ENCODE data around the gene METTL2B. TPM values are rescaled to one million over a fixed set of nuclear protein-coding genes. Genes with fewer than 3 reads are reported as not detected.
"Not testable (repeated sequence)": the region's sequence is repeated elsewhere in the genome, so short reads cannot be mapped to it uniquely, and the experiment has no call there.

METTL2B gene, protein sequence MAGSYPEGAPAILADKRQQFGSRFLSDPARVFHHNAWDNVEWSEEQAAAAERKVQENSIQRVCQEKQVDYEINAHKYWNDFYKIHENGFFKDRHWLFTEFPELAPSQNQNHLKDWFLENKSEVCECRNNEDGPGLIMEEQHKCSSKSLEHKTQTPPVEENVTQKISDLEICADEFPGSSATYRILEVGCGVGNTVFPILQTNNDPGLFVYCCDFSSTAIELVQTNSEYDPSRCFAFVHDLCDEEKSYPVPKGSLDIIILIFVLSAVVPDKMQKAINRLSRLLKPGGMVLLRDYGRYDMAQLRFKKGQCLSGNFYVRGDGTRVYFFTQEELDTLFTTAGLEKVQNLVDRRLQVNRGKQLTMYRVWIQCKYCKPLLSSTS
- 10 to 100 TPM; 26.7 to 27.8 TPM for total RNA-seq

DNA sequence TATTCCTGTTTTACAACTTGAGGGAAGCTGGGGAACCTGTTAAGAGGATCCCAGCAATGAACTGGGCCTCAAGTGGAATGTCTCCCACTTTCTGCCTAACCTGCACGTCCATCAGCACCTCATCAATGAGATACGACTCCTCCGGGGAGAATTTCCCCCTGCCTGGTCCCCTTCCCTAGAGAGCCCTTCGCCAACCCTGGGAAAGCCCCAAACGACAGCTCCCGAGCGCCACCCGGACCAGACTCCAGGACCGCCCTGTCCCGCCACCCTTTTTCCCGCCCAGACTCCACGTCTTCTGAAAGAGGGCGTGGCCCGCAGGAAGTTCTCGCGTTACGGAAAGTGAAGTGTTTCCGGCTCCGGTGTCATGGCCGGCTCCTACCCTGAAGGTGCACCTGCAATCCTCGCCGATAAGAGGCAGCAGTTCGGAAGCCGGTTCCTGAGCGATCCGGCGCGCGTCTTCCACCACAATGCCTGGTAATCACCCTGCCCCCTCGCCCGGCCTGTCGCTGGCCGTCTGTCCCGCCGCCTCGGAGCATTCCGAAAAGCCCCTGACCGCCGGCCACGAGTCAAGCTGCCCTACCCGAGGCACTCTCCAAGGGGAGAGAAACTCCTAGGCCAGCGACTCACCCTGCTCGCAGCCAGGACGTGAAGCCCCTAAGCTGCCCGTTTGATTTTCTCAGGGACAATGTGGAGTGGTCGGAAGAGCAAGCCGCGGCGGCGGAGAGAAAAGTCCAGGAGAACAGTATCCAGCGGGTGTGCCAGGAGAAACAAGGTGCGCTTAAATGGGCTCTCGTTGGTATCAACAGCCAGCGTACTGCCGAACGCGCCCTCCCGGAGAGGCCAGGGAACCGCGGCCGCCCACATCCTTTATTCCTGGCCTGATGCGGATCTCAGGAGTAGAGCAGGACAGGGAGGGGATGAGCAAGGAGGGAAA is at the start of gene METTL2B:
METTL2B (plus strand) TSS at position 347 of the 934 bp plus-strand sequence; CDS start at position 365, 18 bp downstream.
- H3K27me3 Mint-ChIP-seq, POLR2A ChIA-PET, H3K9me3 Mint-ChIP-seq, H3K36me3 Mint-ChIP-seq: not testable (repeated sequence)
- Mint-ChIP-seq H3K27ac (peak within 1 kb of the TSS; percentile 92), H3K4me3 (peak within 1 kb of the TSS; percentile 92), H3K4me1 (peaks cover 15% of the 10 kb centered on the region)
- peak; percentile 93 for ATAC-seq (ENCODE audit: low read depth)
- peak; percentile 86 for DNase-seq

DNA sequence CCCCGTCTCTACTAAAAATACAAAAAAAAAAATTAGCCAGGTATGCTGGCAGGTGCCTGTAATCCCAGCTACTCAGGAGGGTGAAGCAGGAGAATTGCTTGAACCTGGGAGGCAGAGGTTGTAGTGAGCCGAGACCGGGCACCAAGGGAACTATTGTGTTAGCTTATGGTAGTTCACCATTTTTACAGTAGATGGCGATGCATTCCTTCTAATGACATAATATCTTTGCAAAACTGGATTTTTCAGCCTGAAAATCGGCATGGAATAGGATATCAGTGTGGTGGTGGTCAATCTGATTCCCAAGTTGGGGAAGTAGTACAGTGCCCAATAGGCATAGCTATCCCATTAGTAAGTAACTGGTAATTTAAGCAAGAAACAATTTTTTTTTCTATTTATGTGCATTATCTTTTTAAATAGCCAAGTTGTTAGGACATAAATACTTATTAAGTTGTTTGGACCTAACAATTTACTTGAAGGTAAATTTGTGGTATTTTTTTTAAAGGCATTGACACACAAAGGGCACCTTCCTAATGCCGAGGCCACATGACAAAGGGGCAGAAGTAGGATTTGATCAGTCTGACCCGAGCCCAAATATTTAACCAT is 49.2 kb upstream of the METTL2B start:
- peak; percentile 50 for ATAC-seq (ENCODE audit: low read depth)
- peaks cover 10% of the 10 kb centered on the region for H3K4me1 Mint-ChIP-seq
- H3K27me3 Mint-ChIP-seq, result peaks cover 7% of the 10 kb centered on the region
- H3K36me3 Mint-ChIP-seq, result no peaks in the 10 kb centered on the region
- no peaks in the 10 kb centered on the region for H3K9me3 Mint-ChIP-seq
- POLR2A ChIA-PET, result interaction anchor here (1.0 to 1.9 kb wide), 3 partner anchors 28 to 34 kb away, joined by 5 to 6 read pairs (median 5); partner anchors contain the start of gene HILPDA
- no peak overlapping the region for H3K4me3 Mint-ChIP-seq
- H3K27ac Mint-ChIP-seq, result no peak overlapping the region
- DNase-seq, result no peak

DNA sequence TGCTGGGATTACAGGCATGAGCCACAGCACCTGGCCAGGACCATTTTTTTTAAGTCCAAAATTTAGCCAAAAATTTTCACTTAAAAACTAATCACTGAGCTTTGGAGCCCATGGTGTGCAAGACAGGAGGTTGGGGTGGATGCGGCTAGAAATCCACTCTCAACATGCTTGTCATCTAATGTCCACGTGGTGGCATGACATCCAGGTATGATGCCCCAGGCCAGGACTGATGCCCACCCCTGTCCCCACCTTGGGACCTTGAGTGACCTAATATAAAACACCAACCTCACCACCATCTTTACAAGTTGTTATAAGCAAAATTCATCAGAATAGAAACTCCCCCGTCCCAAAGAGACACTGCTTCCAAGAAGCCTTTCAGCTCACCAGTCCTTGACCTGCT is 46.3 kb upstream of the METTL2B start:
- POLR2A ChIA-PET, result interaction anchor here (0.8 kb wide), 1 partner anchor 30 kb away, joined by 3 read pairs; no protein-coding TSS in a partner anchor
- ATAC-seq (ENCODE audit: low read depth) (no peak), DNase-seq (no peak)
- no peak overlapping the region for H3K27ac Mint-ChIP-seq
- H3K4me3 Mint-ChIP-seq, result no peak overlapping the region
- H3K9me3 Mint-ChIP-seq, result no peaks in the 10 kb centered on the region
- peaks cover 12% of the 10 kb centered on the region for H3K4me1 Mint-ChIP-seq
- H3K36me3 Mint-ChIP-seq, result no peaks in the 10 kb centered on the region
- peaks cover 12% of the 10 kb centered on the region for H3K27me3 Mint-ChIP-seq

DNA sequence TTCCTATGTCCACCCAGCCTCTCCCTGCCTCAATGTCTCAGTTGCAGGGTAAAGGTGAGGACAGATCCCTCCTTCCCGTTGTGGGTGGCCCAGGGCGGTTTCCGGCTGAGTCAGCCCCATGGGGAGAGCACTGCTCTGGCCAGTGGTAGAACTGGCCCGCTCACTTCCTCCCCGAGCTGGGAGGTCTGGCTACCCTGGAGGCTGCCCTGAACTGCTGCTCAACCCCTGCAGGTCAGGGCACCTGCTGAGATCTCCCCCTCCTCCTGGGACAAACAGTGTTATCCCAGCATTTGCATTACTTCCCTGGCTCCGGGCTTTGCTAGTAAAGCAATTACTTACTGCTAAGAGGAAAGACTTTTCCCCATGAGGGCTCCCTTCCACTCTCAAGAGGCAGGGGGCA is 45.3 kb upstream of the METTL2B start:
- Mint-ChIP-seq H3K4me1 (peaks cover 12% of the 10 kb centered on the region), H3K4me3 (no peak overlapping the region), H3K9me3 (no peaks in the 10 kb centered on the region), H3K27me3 (peaks cover 18% of the 10 kb centered on the region), H3K27ac (no peak overlapping the region), H3K36me3 (no peaks in the 10 kb centered on the region)
- POLR2A ChIA-PET, result no interaction called here
- no peak for ATAC-seq (ENCODE audit: low read depth)
- DNase-seq, result no peak

DNA sequence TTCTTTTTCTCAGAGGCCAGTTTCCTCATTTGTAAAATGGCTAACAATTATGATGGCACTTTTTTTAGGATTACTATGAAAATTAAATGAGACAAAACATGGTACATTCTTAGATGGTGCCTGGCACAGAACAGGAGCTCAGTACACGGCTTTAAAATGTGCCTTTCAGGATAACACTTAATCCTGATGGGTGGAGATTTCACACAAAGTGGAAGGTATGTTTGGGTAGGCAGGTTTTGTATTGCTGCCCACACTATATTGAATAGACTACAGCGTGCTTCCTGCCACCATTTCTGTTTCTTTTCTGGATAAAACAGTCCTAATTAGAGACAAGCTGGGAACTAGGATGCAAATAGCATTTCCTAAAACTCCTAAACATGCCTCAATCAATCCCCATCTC is 44.8 kb upstream of the METTL2B start:
- ATAC-seq (ENCODE audit: low read depth), result no peak
- Mint-ChIP-seq H3K4me1 (peaks cover 12% of the 10 kb centered on the region), H3K27me3 (peaks cover 23% of the 10 kb centered on the region), H3K27ac (no peak overlapping the region), H3K9me3 (no peaks in the 10 kb centered on the region), H3K36me3 (no peaks in the 10 kb centered on the region), H3K4me3 (no peak overlapping the region)
- POLR2A ChIA-PET, result interaction anchor here (0.6 kb wide), 1 partner anchor 13 kb away, joined by 3 read pairs; no protein-coding TSS in a partner anchor
- no peak for DNase-seq

DNA sequence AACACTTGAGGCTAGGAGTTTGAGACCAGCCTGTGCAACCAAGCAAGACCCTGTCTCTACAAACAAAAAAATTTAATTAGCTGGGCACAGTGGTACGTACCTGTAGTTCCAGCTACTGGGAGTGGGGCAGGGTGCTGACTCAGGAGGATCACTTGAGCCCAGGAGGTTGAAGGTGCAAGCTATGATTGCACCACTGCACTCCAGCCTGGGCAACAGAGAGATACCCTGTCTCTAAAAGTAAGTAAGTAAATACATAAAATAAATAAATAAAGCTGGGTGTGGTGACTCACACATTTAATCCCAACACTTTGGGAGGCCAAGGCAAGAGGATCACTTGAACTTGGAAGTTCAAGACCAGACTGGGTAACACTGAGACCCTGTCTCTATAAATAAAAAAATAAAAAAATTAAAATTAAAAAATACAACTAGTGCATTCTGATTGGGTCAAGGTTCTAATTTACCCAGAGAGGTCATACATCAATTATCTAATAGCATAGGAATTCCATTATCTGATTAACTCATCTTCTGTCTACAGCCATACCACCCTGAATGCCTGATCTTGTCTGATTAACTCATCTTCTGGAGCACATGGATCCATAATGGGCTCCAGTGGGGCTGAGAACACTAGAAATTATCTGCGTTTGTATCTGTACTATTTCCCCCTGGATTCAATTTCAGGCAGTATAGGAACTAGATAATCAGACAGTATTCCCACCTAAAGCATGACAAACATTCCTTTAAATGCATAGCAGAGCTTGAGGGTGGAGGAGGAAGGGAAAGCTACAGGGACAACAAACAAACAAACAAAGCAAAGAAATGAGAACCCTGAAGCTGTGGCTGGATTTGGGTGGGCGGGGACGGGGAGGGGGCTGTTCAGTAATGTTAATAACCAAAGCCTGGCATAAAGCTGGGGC is 41.9 kb upstream of the METTL2B start:
- ATAC-seq (ENCODE audit: low read depth), result no peak
- H3K27me3 Mint-ChIP-seq, result peaks cover 23% of the 10 kb centered on the region
- H3K9me3 Mint-ChIP-seq, result no peaks in the 10 kb centered on the region
- no peak overlapping the region for H3K27ac Mint-ChIP-seq
- no peak overlapping the region for H3K4me3 Mint-ChIP-seq
- peaks cover 3% of the 10 kb centered on the region for H3K4me1 Mint-ChIP-seq
- no peak for DNase-seq
- POLR2A ChIA-PET, result interaction anchor here (1.0 kb wide), 1 partner anchor 21 kb away, joined by 4 read pairs; the partner anchor contains the start of gene HILPDA
- H3K36me3 Mint-ChIP-seq, result no peaks in the 10 kb centered on the region

DNA sequence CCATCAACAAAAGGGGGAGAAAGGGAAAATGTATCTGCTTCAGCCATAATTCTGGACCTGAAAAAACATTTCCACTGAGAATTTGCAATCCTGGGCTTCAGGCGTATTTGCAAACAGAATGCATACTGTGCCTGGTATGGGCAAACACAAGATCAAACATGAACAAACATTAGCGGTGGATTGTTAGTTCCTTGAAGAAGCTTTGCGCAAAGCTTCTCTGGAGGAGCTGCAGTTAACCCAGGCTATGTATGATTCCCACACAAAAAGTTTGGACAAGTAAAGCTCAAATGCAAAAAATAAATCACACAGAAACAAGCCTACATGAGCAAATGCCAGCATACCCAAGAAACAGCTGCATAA is 41.2 kb upstream of the METTL2B start:
- ATAC-seq (ENCODE audit: low read depth), result no peak
- H3K4me3 Mint-ChIP-seq, result no peak overlapping the region
- POLR2A ChIA-PET, result interaction anchor here (1.0 kb wide), 1 partner anchor 20 kb away, joined by 4 read pairs; the partner anchor contains the start of gene HILPDA
- H3K4me1 Mint-ChIP-seq, result peaks cover 2% of the 10 kb centered on the region
- no peaks in the 10 kb centered on the region for H3K36me3 Mint-ChIP-seq
- DNase-seq, result no peak
- no peaks in the 10 kb centered on the region for H3K9me3 Mint-ChIP-seq
- peaks cover 21% of the 10 kb centered on the region for H3K27me3 Mint-ChIP-seq
- H3K27ac Mint-ChIP-seq, result no peak overlapping the region

DNA sequence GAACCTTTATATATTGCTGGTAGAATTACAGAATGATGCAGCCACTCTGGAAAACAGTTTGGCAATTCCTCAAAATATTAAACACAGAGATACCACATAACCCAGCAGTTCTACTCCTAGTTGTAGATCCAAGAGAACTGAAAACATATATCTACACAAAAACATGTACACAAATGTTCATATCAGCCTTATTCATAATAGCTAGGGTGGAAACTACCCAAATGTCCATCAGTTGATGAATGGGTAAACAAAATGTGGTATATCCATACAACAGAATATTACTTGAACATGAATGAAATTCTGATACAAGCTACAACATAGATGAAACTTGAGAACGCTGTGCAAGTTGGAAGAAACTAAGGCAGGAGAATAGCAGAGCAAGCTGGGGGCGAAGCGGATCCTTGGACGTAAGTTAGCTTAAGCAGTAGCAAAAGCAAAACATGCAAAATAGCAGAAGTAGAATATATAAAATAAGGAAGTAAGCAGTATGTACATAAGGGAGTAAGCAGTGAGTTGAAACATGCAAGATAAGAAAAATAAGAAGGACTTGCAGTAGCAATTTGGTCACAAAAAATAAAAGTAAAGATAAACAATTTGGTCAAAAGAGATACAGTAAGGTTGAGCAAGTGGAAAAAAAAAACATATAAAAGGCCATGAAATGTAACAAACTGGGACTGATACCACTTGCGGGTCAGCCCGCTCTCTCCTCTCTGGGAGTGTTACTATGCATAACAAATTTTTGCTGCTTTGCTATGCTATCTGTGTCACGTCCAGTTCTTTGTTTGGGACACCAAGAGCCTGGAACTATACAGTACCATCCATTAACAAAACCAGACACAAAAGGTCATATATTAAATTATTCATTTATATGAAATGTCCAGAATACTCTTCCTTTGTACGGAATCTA is 38.9 kb upstream of the METTL2B start:
- H3K27ac Mint-ChIP-seq, result no peak overlapping the region
- H3K9me3 Mint-ChIP-seq, result no peaks in the 10 kb centered on the region
- no peak overlapping the region for H3K4me3 Mint-ChIP-seq
- DNase-seq (no peak), ATAC-seq (ENCODE audit: low read depth) (no peak)
- POLR2A ChIA-PET, result interaction anchor here (0.6 kb wide), 1 partner anchor 22 kb away, joined by 6 read pairs; no protein-coding TSS in a partner anchor
- H3K27me3 Mint-ChIP-seq, result peaks cover 20% of the 10 kb centered on the region
- H3K36me3 Mint-ChIP-seq, result no peaks in the 10 kb centered on the region
- H3K4me1 Mint-ChIP-seq, result peaks cover 2% of the 10 kb centered on the region

DNA sequence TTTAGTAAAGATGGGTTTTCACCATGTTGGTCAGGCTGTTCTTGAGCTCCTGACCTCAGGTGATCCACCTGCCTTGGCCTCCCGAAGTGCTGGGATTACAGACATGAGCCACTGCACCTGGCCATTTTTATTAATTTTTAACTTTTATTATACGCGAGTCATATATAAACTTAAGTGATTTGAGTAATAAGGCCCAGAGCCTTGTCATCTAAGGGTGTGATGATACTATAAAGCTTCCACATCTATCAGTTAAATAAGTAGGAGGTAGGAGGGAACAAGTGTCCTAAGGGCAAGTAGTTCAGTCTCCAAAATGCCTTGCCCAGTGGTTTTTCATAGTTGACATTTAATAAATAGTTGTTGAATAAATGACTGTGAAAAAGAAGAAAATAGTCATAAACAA is 34.2 kb upstream of the METTL2B start:
- POLR2A ChIA-PET, result no interaction called here
- Mint-ChIP-seq H3K4me1 (peaks cover 2% of the 10 kb centered on the region), H3K27ac (no peak overlapping the region), H3K36me3 (no peaks in the 10 kb centered on the region), H3K9me3 (no peaks in the 10 kb centered on the region), H3K27me3 (peaks cover 5% of the 10 kb centered on the region), H3K4me3 (no peak overlapping the region)
- no peak for ATAC-seq (ENCODE audit: low read depth)
- DNase-seq, result no peak

DNA sequence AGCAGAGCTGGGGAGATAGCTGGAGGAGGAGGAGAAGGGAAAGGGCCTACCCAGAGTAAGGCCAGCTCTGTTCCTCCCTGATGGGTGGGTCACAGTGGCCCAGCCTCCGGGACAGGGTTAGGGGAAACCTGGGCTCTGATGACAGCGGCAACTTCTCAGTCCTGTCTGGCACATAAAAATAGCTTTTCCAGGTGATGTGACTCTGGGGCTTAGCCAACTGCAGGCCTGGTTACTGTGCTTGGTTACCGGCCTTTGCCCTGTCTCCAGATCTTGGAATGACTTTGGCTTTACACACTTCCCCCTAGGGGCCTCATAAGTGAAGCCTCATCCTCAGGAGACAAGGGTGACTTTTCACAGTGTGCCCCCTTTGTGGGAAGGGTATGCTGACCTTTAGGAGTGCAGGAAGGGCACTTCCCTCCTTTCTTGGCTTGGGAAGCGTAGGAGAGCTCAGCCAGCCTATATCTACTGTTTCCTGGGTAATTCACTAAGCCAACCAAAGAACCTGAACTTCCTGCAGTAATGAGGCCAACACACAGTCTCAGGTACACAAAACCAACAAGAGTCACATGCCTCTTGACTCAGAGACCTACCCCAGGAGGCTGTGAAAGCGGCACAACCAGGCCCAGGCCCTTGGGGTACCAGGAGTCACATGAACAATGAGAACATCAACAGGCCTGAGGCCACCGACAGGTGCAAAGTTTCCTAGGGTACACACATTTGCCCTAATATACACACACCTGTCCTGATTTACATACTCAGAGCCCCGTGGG is 32.5 kb upstream of the METTL2B start:
- Mint-ChIP-seq H3K4me3 (no peak overlapping the region), H3K27ac (no peak overlapping the region), H3K36me3 (no peaks in the 10 kb centered on the region), H3K4me1 (peaks cover 2% of the 10 kb centered on the region), H3K9me3 (no peaks in the 10 kb centered on the region), H3K27me3 (peaks cover 3% of the 10 kb centered on the region)
- ATAC-seq (ENCODE audit: low read depth) (peak; percentile 47), DNase-seq (no peak)
- POLR2A ChIA-PET, result no interaction called here

DNA sequence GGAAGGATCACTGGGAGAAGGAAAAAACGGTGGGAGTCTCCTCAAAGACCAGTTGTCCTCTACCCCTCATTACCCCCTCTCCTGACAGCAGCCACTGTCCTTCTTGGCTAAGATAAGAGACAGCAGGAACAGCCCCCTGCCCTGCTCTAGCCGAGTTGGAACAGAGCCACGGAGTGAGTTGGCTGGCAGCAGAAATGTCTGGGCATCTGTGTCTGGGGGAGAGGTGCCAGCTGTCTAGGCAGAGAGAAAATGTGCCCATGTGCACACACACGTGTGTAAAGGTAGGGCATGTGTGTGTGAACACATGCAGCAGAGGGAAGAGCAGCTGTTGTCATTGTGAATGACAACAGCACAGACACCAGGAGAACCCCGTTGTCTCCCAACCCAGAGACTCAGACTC is 30.2 kb upstream of the METTL2B start:
- POLR2A ChIA-PET, result no interaction called here
- DNase-seq, result no peak
- H3K36me3 Mint-ChIP-seq, result no peaks in the 10 kb centered on the region

More for the DNA sequence above, 30.2 kb upstream of the METTL2B start:
- no peak overlapping the region for H3K4me3 Mint-ChIP-seq
- H3K9me3 Mint-ChIP-seq, result no peaks in the 10 kb centered on the region
- peaks cover 3% of the 10 kb centered on the region for H3K27me3 Mint-ChIP-seq
- H3K4me1 Mint-ChIP-seq, result peaks cover 2% of the 10 kb centered on the region
- no peak for ATAC-seq (ENCODE audit: low read depth)
- no peak overlapping the region for H3K27ac Mint-ChIP-seq

Data from activated naive CD8-positive, alpha-beta T cell treated with anti-CD3 and anti-CD28 coated beads, Interleukin-2, amount 10 ng/mL, durations not matched to agents 7 days and 5 days (primary cell).